A549 (cell line): Measurements from ENCODE around the gene MAGI1. TPM values are rescaled to one million over a fixed set of nuclear protein-coding genes. Genes with fewer than 3 reads are reported as not detected.

Experiments
- ATAC-seq, 2 experiments: fragments of 200-7000 bp in 1 of 2; fragments of >200 bp in 1 of 2; cut with Nextera tagmentation in 1 of 2; cut with Tn5 transposase in 1 of 2; 3 replicates each; pipeline versions ENCODE4 v1.8.0 to v1.9.1; 2018 to 2020; ENCODE audit warnings: mild to moderate bottlenecking in 1 of 2, moderate library complexity in 1 of 2
- CTCF ChIA-PET: fragments of 300-600 bp; sonication (Branson Sonifier 250); formaldehyde crosslinking; extraction: SDS; loops from one replicate; lab custom pipeline; 2021; ENCODE audit warnings: antibody characterized with exemption, inconsistent platforms; lab: Yijun Ruan, JAX
- POLR2A ChIA-PET: fragments of 350-600 bp; formaldehyde crosslinking; extraction: SDS; loops from one replicate; lab custom pipeline; 2021; ENCODE audit warnings: antibody characterized with exemption, inconsistent platforms; lab: Yijun Ruan, JAX
- DNase-seq, 2 experiments: peaks; one replicate each; pipeline versions ENCODE4 v3.0.0 to v3.0.0-alpha.2; 2011 to 2016; ENCODE audit warnings: low read depth in 1 of 2, low spot score in 1 of 2
- FAIRE-seq: peaks from 2 replicates; lab custom pipeline; 2011; peaks lifted over from hg19 to GRCh38; lab: Jason Lieb, UNC
- H3K27ac ChIP-seq, 2 experiments: fragments of >200 bp; sonication (Bioruptor Twin); formaldehyde crosslinking; 3 replicates each; pipeline ENCODE4 v1.5.1; 2016 to 2017
- H3K4me1 ChIP-seq: fragments of >200 bp; sonication (Bioruptor Twin); formaldehyde crosslinking; 3 replicates; pipeline ENCODE4 v1.6.1; 2016
- H3K4me2 ChIP-seq: fragments of >200 bp; sonication (Bioruptor Twin); formaldehyde crosslinking; 3 replicates; pipeline ENCODE4 v1.6.1; 2016
- H3K4me3 ChIP-seq: fragments of >200 bp; sonication (Bioruptor Twin); formaldehyde crosslinking; 3 replicates; pipeline ENCODE4 v1.5.1; 2016
- H3K9me3 ChIP-seq: fragments of >200 bp; sonication (Bioruptor Twin); formaldehyde crosslinking; 3 replicates; pipeline ENCODE4 v1.6.1; 2016
- CBX8 ChIP-seq: fragments of 200-600 bp; sonication (generic); IDR thresholded peaks from 2 replicates; pipeline ENCODE4 v1.6.1; 2016
- EHF ChIP-seq: fragments of 250-450 bp; sonication (Bioruptor Pico); IDR thresholded peaks from 2 replicates; pipeline ENCODE4 v1.5.0; 2020; ENCODE audit warnings: mild to moderate bottlenecking
- EP300 ChIP-seq, 2 experiments: fragments of >200 bp; sonication (Bioruptor Twin); formaldehyde crosslinking; IDR thresholded peaks; 2 replicates in 1 of 2; 3 replicates in 1 of 2; pipeline ENCODE4 v1.6.1; 2016 to 2017
- ESRRA ChIP-seq: fragments of 150-350 bp; IDR thresholded peaks from 2 replicates; pipeline ENCODE4 v1.6.1; 2014; ENCODE audit warnings: mild to moderate bottlenecking, low read length, borderline replicate concordance
- FOSL2 ChIP-seq, 2 experiments: fragments of 450-650 bp in 1 of 2; fragments of >200 bp in 1 of 2; sonication (Bioruptor Twin) in 1 of 2; formaldehyde crosslinking; IDR thresholded peaks; 2 replicates each; pipeline versions ENCODE4 v1.5.0 to v1.6.1; 2016 to 2020; ENCODE audit warnings: mild to moderate bottlenecking in 1 of 2, moderate library complexity in 1 of 2
- HDAC2 ChIP-seq: fragments of 200-600 bp; sonication (generic); IDR thresholded peaks from 2 replicates; pipeline ENCODE4 v1.6.1; 2016
- HEYL ChIP-seq: fragments of 250-450 bp; sonication (Bioruptor Pico); IDR thresholded peaks from 2 replicates; pipeline ENCODE4 v1.8.0; 2021; ENCODE audit warnings: mild to moderate bottlenecking, moderate library complexity
- HOXA7 ChIP-seq: fragments of 250-450 bp; sonication (Bioruptor Pico); IDR thresholded peaks from 2 replicates; pipeline ENCODE4 v1.5.0; 2020; ENCODE audit warnings: mild to moderate bottlenecking, moderate library complexity
- JUN ChIP-seq, 2 experiments: fragments of >200 bp; sonication (Bioruptor Twin); formaldehyde crosslinking; IDR thresholded peaks; 2 replicates in 1 of 2; 3 replicates in 1 of 2; pipeline ENCODE4 v1.6.1; 2016 to 2017
- KDM1A ChIP-seq: fragments of 200-600 bp; sonication (generic); IDR thresholded peaks from 2 replicates; pipeline ENCODE4 v1.6.1; 2016; ENCODE audit warnings: low read depth, mild to moderate bottlenecking
- KDM5A ChIP-seq: fragments of 200-600 bp; sonication (generic); IDR thresholded peaks from 2 replicates; pipeline ENCODE4 v1.6.1; 2016; ENCODE audit warnings: antibody characterized with exemption, mild to moderate bottlenecking
- MAFK ChIP-seq: fragments of 450-650 bp; IDR thresholded peaks from 2 replicates; pipeline ENCODE4 v1.6.1; 2014; ENCODE audit not compliant: partially characterized antibody
- NR3C1 ChIP-seq: fragments of >200 bp; sonication (Bioruptor Twin); formaldehyde crosslinking; IDR thresholded peaks from 3 replicates; pipeline ENCODE4 v1.6.1; 2017
- PHF8 ChIP-seq: fragments of 200-600 bp; sonication (generic); IDR thresholded peaks from 2 replicates; pipeline ENCODE4 v1.6.1; 2016; ENCODE audit warnings: low read depth, mild to moderate bottlenecking, antibody characterized with exemption, moderate library complexity, borderline replicate concordance
- POLR2A ChIP-seq: IDR thresholded peaks from 2 replicates; pipeline ENCODE4 v1.6.1; 2012; ENCODE audit warnings: mild to moderate bottlenecking, low read length
- POLR2AphosphoS2 ChIP-seq: conservative IDR thresholded peaks from 2 replicates; pipeline ENCODE4 v1.6.1; 2012; ENCODE audit warnings: low read length, improper control_type of control experiment, inconsistent platforms
- RAD21 ChIP-seq, 2 experiments: fragments of >200 bp in 1 of 2; sonication (Bioruptor Twin) in 1 of 2; formaldehyde crosslinking in 1 of 2; IDR thresholded peaks in 1 of 2; conservative IDR thresholded peaks in 1 of 2; 2 replicates in 1 of 2; 3 replicates in 1 of 2; pipeline ENCODE4 v1.6.1; 2012 to 2018; ENCODE audit warnings: inconsistent platforms in 1 of 2
- RARB ChIP-seq: fragments of 250-450 bp; sonication (Bioruptor Pico); IDR thresholded peaks from 2 replicates; pipeline ENCODE4 v1.8.0; 2021; ENCODE audit warnings: mild to moderate bottlenecking, moderate library complexity
- RCOR1 ChIP-seq: fragments of 150-350 bp; IDR thresholded peaks from 2 replicates; pipeline ENCODE4 v1.6.1; 2014; ENCODE audit warnings: antibody characterized with exemption, low read length, low read depth
- RFX5 ChIP-seq: fragments of 450-650 bp; IDR thresholded peaks from 2 replicates; pipeline ENCODE4 v1.7.1; 2014; ENCODE audit warnings: antibody characterized with exemption, mild to moderate bottlenecking, moderate library complexity
- SREBF2 ChIP-seq: fragments of 450-650 bp; IDR thresholded peaks from 2 replicates; pipeline ENCODE4 v1.6.1; 2014; ENCODE audit warnings: mild to moderate bottlenecking, moderate library complexity
- WGBS: methylation state at CpG from one replicate; pipeline ENCODE4 v1.1.6; 2017; ENCODE audit errors: missing lambda C conversion rate; 5-methylcytosine and 5-hydroxymethylcytosine counted together
- polyA plus RNA-seq, 4 experiments: library from polyadenylated mRNA; depleted of rRNA in 3 of 4; stranded (reverse); fragments of >200 nt; fragmentation: RNase III in 1 of 4; extraction: RNeasy Plus Mini Kit Qiagen cat#74134 plus additional on column Dnase treatment in 1 of 4; gene quantifications; 2 replicates in 3 of 4; 3 replicates in 1 of 4; pipeline ENCODE4 v1.2.3, GENCODE V29; 2011 to 2017
- TF ChIP-seq, protein P1 (sequence below): fragments of 150-350 bp; IDR thresholded peaks from 2 replicates; pipeline ENCODE4 v1.6.1; 2014; ENCODE audit warnings: low read depth, mild to moderate bottlenecking, low read length
- TF ChIP-seq, protein P2 (sequence below): fragments of >200 bp; sonication (Bioruptor Twin); formaldehyde crosslinking; IDR thresholded peaks from 3 replicates; pipeline ENCODE4 v1.5.1; 2016
- TF ChIP-seq, protein P3 (sequence below): IDR thresholded peaks from 2 replicates; pipeline ENCODE4 v1.6.1; 2012; ENCODE audit warnings: low read depth, borderline replicate concordance

MAGI1 gene
- polyA plus RNA-seq, 2 of the 4 experiments (the other 2 are of a cell fraction) = 4.7 to 6.6 TPM

DNA sequence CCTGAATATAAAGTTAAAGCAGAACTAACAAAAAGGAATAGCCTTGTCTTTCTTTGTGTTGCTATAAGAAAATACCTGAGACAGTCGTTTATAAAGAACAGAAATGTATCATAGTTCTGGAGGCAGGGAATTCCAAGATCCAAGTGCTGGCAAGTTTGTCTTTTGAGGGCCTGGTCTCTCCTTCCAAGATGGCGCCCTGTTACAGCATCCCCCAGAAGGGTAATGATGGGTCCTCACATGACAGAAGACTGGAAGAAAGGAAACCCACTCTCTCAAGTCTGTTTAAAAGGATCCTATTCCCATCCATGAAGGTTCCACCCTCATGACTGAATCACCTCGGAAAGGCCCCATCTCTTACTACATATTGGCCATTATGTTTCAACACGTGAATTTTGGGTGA lies 435.1 kb downstream of the MAGI1 start (continued):
- TF ChIP-seq RCOR1 (no peak), RAD21 (conservative IDR thresholded peaks at IDR 0.05 in 1 of 2, IDR thresholded peaks at IDR 0.05 in 1 of 2) (no peak), POLR2A (no peak), HEYL (no peak), EHF (CRISPR knock-in tag) (no peak)

DNA sequence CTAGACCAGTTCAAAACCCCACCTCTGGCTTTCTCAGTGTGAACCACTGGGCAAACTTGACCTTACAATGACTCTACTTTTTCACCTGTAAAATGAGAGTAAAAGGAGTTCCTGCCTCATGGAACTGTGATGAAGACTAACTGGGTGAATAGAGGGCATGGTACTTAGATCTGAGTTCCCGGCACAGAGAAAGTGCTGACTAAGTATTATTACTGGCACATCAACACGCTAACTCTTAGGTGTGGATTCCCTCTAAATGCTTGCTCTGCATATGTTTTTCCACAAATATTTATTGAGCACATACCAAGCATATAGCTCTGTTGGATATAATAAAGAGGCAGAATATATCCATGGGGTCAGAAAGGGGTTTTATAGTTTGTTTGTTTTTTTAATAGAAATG lies 437.8 kb downstream of the MAGI1 start:
- 90% methylated on average over 2 of the region's 2 CpGs for WGBS
- no peak for DNase-seq
- Histone ChIP-seq H3K9me3 (no peaks in the 10 kb centered on the region), H3K4me1 (no peaks in the 10 kb centered on the region), H3K4me3 (no peak overlapping the region), H3K4me2 (no peak overlapping the region), H3K27ac (no peak overlapping the region)
- FAIRE-seq = no peak
- TF ChIP-seq MAFK = peak; percentile 93
- TF ChIP-seq CBX8 = no peak
- ChIA-PET CTCF (no interaction called here), POLR2A (no interaction called here)
- no peak for ATAC-seq

DNA sequence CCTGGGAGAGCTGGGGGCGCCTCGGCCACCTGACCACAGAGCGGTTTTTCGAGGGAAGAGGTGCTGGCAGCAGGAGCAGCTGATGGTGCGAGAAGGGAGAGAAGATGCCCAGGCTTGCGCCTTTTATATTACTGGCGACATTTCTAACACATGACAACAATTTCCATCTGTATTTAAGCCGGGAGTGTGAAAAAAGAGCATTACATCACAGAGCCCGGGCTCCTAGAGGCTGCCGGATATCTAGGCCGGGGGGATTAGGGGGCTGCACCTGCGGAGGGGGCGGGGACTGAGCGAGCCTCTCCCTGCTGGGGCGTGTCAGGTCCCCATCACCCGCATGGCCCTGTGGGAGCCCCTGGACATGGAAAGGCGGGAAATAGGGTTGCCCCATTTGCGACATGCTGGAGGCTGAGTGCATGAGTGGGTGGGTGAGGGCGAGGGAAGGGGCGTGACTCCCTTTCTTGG lies 440.7 kb downstream of the MAGI1 start:
- WGBS = 77% methylated on average over 11 of the region's 20 CpGs
- FAIRE-seq (no peak), DNase-seq (no peak), ATAC-seq (no peak)
- Histone ChIP-seq H3K4me1 (no peaks in the 10 kb centered on the region), H3K4me2 (no peak overlapping the region), H3K27ac (no peak overlapping the region), H3K9me3 (no peaks in the 10 kb centered on the region), H3K4me3 (no peak overlapping the region)
- CTCF ChIA-PET = no interaction called here
- POLR2A ChIA-PET = no interaction called here
- TF ChIP-seq, protein P1, sequence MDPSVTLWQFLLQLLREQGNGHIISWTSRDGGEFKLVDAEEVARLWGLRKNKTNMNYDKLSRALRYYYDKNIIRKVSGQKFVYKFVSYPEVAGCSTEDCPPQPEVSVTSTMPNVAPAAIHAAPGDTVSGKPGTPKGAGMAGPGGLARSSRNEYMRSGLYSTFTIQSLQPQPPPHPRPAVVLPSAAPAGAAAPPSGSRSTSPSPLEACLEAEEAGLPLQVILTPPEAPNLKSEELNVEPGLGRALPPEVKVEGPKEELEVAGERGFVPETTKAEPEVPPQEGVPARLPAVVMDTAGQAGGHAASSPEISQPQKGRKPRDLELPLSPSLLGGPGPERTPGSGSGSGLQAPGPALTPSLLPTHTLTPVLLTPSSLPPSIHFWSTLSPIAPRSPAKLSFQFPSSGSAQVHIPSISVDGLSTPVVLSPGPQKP = no peak
- TF ChIP-seq RFX5 (no peak), HDAC2 (no peak), JUN (IDR thresholded peaks at IDR 0.05) (no peak), ESRRA (no peak), CBX8 (no peak), POLR2A (no peak), POLR2AphosphoS2 (no peak), MAFK (no peak), EP300 (IDR thresholded peaks at IDR 0.05) (no peak)

DNA sequence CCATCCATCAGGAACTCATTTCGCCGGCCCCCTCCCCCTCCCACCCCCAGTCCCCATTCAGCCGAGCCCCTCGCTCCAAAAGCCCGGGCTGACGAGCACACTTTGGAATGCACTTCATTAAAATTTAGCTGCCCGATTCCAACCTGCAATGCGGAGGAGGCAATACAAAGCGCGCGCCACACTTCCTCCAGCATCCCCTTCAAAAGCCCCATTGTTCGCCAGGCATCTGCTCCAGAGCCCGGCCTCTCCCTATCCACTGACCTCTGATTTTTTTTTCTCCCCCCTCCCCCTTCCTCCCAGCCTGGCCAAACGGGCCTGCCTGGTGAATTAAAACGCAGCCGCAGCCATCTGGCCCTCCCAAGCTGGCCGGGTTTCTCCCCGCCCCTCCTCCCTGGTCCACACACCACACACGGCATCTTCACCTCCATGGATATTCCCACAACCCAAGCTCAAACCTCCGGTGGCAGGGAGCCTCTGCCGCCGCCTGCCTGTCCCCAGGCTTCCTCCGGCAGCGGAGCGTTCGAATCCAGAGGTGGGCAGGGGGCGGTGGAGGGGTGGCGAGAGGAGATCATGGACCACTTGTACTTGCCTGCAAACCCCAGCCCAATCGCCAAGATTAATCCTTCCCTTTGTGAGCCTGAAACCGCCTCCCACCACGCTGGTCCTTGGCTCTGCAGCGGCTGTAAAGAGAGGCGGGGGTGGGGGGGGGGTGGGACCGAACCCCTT lies 441.3 kb downstream of the MAGI1 start:
- Histone ChIP-seq H3K4me3 (no peak overlapping the region), H3K4me1 (no peaks in the 10 kb centered on the region), H3K27ac (no peak overlapping the region), H3K4me2 (no peak overlapping the region), H3K9me3 (no peaks in the 10 kb centered on the region)
- ChIA-PET CTCF (no interaction called here), POLR2A (no interaction called here)
- DNase-seq (no peak), ATAC-seq (no peak), FAIRE-seq (no peak)
- 91% methylated on average over 16 of the region's 34 CpGs for WGBS
- TF ChIP-seq RARB = no peak
- TF ChIP-seq, protein P2, sequence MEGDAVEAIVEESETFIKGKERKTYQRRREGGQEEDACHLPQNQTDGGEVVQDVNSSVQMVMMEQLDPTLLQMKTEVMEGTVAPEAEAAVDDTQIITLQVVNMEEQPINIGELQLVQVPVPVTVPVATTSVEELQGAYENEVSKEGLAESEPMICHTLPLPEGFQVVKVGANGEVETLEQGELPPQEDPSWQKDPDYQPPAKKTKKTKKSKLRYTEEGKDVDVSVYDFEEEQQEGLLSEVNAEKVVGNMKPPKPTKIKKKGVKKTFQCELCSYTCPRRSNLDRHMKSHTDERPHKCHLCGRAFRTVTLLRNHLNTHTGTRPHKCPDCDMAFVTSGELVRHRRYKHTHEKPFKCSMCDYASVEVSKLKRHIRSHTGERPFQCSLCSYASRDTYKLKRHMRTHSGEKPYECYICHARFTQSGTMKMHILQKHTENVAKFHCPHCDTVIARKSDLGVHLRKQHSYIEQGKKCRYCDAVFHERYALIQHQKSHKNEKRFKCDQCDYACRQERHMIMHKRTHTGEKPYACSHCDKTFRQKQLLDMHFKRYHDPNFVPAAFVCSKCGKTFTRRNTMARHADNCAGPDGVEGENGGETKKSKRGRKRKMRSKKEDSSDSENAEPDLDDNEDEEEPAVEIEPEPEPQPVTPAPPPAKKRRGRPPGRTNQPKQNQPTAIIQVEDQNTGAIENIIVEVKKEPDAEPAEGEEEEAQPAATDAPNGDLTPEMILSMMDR = no peak
- no peak for TF ChIP-seq RAD21 (conservative IDR thresholded peaks at IDR 0.05 in 1 of 2, IDR thresholded peaks at IDR 0.05 in 1 of 2)
- TF ChIP-seq KDM5A = no peak
- no peak for TF ChIP-seq RCOR1
- no peak for TF ChIP-seq POLR2A
- TF ChIP-seq SREBF2 = no peak
- TF ChIP-seq MAFK = no peak
- no peak for TF ChIP-seq JUN (IDR thresholded peaks at IDR 0.05)
- TF ChIP-seq, protein P3, sequence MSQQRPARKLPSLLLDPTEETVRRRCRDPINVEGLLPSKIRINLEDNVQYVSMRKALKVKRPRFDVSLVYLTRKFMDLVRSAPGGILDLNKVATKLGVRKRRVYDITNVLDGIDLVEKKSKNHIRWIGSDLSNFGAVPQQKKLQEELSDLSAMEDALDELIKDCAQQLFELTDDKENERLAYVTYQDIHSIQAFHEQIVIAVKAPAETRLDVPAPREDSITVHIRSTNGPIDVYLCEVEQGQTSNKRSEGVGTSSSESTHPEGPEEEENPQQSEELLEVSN = no peak
- TF ChIP-seq PHF8 = no peak
- TF ChIP-seq KDM1A = no peak
- TF ChIP-seq HOXA7 = no peak
- no peak for TF ChIP-seq FOSL2 (IDR thresholded peaks at IDR 0.05)
- no peak for TF ChIP-seq FOSL2 (CRISPR knock-in tag; IDR thresholded peaks at IDR 0.05)
- TF ChIP-seq, protein P1 = no peak
- TF ChIP-seq NR3C1 = no peak
